A549 treated with Mapracorat at 1 μM for 4 hours (cell line): Measurements from ENCODE around the gene MYOG. TPM values are rescaled to one million over a fixed set of nuclear protein-coding genes. Genes with fewer than 3 reads are reported as not detected.

Experiments used
- total RNA-seq: library from RNA; stranded (reverse); fragments of 200-300 nt; extraction: Qiagen RNA extraction; gene quantifications from 5 replicates; pipeline ENCODE4 v1.2.3, GENCODE V29; 2022

MYOG gene
- not detected in 5 replicates for total RNA-seq

GRCh38 chr1:203085528-203086406 lies at the start of gene MYOG:
TSS of gene MYOG (minus strand) at chr1:203086012. CDS start at chr1:203085961, 51 bp downstream.

GRCh38 chr1:203127666-203128430 lies 42.0 kb upstream of the MYOG start, which contains the start of gene ADORA1:
TSS of gene ADORA1 (plus strand) at chr1:203127726. CDS start at chr1:203128842, 1,116 bp downstream.

Other genes starting within 250 kb of the MYOG start
- gene RABIF, start 196.9 kb downstream of the MYOG start, total RNA-seq = 13.4 to 15.9 TPM (median 13.6 TPM) in 5 replicates
- 17.3 to 18.4 TPM (median 17.5 TPM) in 5 replicates for gene KLHL12, start 158.8 kb downstream of the MYOG start, total RNA-seq
- gene ADIPOR1, start 127.7 kb downstream of the MYOG start, total RNA-seq = 56.6 to 63.5 TPM (median 63.4 TPM) in 5 replicates
- gene CYB5R1, start 118.8 kb downstream of the MYOG start, total RNA-seq = 20.2 to 23.5 TPM (median 20.8 TPM) in 5 replicates
- gene TMEM183A, start 78.6 kb downstream of the MYOG start, total RNA-seq = 42.6 to 50.8 TPM (median 47.2 TPM) in 5 replicates
- gene PPFIA4, start 59.5 kb downstream of the MYOG start, total RNA-seq = 0.29 to 0.89 TPM (median 0.45 TPM) in 5 replicates
- gene ADORA1, start 41.7 kb upstream of the MYOG start, total RNA-seq = 0.50 to 0.74 TPM (median 0.68 TPM) in 5 replicates
- 0.09 TPM in 1 of 5 replicates, not detected in the others for gene MYBPH, start 89.8 kb upstream of the MYOG start, total RNA-seq
- gene CHI3L1, start 100.7 kb upstream of the MYOG start, total RNA-seq = not detected in 5 replicates
- gene CHIT1, start 143.7 kb upstream of the MYOG start, total RNA-seq = not detected in 5 replicates
- gene BTG2, start 219.5 kb upstream of the MYOG start, total RNA-seq = 12.4 to 16.9 TPM (median 15.7 TPM) in 5 replicates